Mesenteric fat pad (tissue), 1 donor: ENCODE data around the gene PEF1. TPM values are rescaled to one million over a fixed set of nuclear protein-coding genes. Genes with fewer than 3 reads are reported as not detected.

Experiments used
- DNase-seq: peaks from one replicate; pipeline ENCODE4 v3.0.0-alpha.2; 2020; ENCODE audit warnings: low spot score
- total RNA-seq: library from RNA; stranded (reverse); fragmentation: NEBNext Ultra II Directional; extraction: Animal tissue kit (Norgen Biotek cat#: 25700); gene quantifications from one replicate; pipeline ENCODE4 v1.2.1, GENCODE V29; 2021
- donor health status: DM: yes; HTN: yes; CAD: no.

Gene PEF1
- total RNA-seq, 1 donor from 2014 or later: 47.9 TPM

DNA sequence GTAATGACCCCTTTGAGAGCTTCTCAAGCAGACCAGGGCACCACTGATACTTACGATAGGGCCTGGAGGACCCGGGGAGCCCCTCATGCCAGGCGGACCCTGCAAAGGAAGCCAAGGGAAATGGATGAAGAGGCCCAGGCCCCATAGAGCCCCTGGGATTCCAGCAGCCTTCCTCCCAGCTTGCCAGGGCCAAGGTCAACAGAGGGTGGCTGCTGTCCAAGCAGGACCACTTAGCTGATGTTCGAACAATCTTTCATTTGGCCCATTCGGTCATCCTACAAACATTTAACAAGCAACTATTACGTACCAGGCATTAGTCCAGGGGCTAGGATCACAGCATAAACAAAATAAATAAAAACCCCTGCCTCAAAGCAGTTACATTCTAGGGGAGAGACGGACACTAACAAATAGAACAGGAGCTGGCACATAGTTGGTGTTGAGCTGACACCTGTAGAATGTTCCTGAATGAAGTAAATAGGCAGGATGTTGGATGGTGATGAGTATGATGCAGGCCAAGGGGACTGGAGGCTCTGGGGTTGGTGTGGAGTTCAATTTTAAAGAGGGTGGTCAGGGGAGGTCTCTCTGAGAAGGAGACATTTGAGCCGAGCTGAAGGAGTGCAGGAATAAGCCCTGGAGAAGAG lies 27.0 kb upstream of the PEF1 start:
- no peak for DNase-seq

GRCh38 chr1:31671147-31671546 lies 26.5 kb upstream of the PEF1 start:
- DNase-seq: no peak

- no peak for DNase-seq
Measured at GRCh38 chr1:31670593-31670964, 25.9 kb upstream of the PEF1 start.

GRCh38 chr1:31669786-31670592 lies 25.3 kb upstream of the PEF1 start:
- no peak for DNase-seq

GRCh38 chr1:31669433-31669785 lies 24.7 kb upstream of the PEF1 start:
- no peak for DNase-seq

DNA sequence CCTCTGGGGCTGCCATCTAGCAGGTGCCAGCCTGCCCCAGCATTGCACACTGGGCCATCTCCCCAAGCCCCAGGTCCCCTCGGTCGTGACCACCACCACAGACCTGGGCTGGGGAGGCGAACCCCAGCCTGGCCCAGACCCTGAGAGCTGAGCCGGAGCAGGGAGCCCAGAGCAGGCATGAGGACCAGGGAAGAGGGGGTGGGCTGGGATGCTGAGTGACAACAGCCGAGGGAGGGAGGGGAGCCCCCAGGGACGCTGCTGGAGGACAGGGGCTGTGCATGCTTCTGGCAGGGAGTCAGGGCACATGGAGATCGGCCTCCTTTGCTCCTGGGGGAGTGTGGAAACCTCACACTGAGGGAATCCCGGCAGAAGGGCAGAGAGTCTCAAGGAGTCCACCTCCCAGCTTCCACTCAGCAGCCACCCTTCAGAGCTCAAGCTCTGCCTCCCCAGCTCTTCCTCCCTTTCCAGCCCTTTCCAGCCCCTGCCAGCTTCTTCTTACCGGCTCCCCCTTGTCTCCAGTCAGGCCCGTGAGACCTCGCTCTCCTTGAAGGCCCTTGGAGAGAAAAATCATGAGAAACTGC lies 23.7 kb upstream of the PEF1 start:
- no peak for DNase-seq

DNA sequence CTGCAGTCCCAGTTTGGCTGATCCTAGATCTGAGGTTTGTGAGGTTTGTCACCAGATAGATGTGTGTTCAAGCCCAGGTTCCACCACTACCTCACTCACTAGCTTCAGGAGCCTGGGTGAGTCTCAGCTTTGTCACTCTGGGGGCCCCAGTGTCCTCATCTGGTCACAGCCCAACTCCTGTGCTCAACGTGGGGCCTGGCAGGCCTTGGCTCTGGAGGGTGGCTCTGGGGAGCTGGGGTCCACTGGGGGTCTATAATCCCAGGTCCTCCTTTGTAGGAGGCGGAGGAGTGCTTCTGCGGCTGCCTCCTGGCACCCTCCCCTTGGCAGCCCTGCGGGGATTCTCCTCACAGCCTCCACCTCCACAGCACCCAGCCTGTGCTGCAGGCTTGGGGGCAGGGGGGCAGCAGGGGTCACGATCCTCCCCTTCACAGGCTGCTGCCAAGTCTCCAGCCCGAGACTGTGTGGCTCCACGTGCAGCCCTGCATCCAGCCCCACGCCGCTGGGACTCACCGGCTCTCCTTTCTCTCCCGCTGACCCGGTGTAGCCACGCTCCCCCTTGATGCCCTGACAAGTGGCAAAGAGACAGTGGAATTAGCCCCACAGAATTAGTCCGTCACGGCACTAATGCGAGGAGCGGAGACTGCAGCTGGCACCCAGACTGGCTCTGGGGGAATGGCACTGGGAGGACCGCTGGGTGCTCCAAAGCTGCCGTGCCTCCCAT lies 22.5 kb upstream of the PEF1 start:
- no peak for DNase-seq

DNA sequence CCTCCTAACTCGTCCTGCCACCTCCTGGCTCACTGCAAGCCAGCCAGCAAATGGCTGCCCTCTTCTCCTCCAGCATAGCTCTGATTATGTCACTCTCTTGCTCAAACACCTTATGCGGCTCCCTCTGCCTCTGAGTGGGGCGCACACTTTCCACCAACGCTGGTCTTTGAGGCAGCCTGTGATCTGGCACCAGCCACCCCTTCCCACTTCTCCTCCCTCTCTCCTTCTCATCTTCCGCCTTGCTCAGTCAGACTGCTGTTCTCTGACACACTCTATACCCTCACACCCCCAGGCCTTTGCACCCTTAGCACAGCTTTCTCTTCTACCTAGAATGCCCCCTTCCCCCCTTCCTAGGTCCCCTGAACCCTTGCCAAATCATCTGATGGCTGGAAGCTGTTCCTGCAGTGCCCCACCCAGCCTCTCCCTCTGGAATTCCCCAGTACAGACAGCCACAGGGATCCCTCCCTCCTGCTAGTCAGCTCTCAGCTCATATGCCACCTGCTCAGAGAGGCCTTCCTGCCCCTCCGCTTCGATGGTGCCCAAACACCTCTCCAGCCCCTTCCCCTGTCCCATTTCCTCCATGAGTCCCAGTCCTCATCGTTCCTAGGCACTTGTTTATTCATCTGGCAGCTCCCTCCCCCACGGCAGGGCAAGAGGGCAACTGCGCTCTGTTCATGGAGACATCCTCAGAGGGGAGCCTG lies 21.7 kb upstream of the PEF1 start:
- no peak for DNase-seq

GRCh38 chr1:31665234-31665878 lies 20.7 kb upstream of the PEF1 start:
- no peak for DNase-seq

DNA sequence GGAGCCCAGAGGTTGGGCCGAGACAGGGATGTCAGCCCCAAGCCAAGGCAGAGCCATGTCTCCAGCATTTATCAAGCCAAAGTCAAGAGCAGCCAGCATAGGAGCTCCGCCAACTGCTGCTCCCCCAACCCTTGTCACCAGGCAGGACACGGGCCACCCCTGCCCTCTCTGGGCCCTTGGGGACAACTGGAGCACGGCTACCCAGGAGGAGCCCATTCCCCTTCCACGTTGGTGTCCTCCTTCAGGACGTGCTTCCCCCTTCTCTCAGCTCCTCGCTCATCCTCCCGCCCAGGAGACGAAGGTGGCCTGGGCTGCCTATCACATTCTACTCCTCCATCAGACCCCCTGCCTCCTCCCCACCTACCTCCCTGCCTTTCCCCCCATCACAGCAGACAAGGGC lies 19.9 kb upstream of the PEF1 start:
- DNase-seq: no peak

DNA sequence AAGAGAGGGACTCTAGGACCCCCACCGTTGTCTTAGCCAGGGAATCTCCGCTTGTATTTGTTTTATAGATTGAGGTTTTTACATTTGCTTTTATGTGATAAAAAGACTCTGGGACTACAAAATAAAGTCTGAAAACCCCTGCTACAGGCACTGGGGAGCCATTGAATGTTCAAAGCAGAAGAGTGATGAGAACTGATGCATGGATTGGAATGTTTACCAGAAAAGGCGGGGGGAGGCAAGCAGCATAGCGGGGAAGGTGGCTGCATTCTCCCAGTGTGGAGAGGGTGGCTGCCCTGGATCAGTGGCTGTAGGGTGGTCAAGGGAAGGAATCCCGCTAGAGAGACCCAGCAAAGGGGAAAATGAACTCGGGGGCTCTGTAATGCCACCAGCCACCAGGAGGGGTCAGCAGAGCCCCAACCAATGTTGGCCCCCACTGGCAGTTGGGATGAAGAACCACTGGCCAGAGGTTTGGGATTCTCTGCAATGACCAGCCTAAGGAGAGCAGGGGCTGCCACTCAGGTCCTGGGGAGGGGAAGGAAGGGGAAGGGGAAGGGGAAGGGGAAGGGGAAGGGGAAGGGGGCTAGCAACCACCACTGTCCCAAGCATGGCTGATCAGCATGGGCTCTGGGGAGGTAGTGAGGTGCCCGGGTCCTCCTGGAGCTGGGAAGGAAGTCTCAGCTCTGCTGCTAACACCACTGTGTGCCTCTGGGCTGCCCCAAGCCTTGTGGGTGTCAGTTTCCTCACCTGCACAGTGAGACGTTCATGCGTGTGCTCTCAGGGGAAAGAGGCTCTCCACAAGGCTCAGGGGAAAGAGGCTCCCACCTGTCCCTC lies 19.2 kb upstream of the PEF1 start:
- no peak for DNase-seq

DNA sequence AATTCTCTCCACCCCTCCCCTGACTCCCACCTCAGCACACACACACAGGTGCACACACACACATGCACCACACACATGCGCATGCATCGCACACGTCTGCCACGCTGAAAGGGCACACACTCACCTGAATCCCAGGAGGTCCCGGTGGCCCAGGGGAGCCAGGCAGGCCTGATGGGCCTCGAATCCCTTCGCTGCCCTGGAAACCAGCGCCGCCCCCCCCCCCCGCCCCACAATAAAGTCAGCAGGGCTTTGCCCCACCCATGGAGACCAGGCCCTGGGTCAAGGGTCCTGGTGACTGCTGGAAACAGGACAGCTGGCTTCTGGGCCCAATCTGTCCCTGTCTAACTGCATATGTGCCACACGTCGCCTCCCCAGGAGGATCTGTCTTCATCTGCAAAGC lies 17.8 kb upstream of the PEF1 start:
- no peak for DNase-seq

- DNase-seq: no peak
Measured at GRCh38 chr1:31661856-31662255, 17.2 kb upstream of the PEF1 start.

- no peak for DNase-seq
Measured at GRCh38 chr1:31660871-31661455, 16.3 kb upstream of the PEF1 start.

DNA sequence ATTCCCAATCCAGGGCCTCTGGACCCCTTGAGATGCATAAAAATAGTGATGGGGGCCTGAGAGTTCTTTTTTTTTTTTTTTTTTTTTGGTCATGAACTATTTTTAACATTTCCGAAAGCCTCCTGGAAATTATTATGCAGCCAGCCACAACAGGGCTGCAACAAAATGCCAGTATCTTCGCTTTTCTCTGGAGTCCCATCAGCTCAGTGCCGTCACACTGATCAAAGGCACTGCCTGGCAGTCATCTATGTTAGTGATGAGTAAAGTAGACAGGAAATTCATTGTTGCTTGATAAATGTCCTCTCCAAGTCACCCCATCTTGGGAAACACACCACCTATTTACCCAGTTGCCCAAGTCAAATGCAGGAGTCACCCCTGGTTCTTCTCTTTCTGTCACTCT lies 15.2 kb upstream of the PEF1 start:
- DNase-seq: no peak

DNA sequence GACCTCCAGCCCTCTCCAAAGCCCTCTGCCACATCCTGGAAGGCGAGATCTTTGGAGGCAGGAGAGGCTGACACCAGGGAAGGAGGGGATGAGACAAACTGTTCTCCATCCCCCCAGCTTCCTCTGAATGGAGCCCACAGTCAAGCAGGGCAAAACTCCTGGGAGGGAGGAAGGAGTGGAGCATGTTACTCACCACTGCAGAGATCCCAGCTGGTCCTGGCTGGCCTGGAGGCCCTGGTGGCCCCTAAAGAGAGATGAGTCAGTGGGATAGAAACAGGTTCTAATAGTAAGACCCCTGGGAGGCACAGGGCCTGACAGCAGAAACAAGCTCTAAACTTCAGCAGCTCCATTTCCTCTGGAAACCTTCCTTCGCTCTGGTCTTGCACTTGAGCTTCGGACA lies 14.0 kb upstream of the PEF1 start:
- no peak for DNase-seq

GRCh38 chr1:31657972-31658510 lies 13.4 kb upstream of the PEF1 start:
- DNase-seq: no peak

DNA sequence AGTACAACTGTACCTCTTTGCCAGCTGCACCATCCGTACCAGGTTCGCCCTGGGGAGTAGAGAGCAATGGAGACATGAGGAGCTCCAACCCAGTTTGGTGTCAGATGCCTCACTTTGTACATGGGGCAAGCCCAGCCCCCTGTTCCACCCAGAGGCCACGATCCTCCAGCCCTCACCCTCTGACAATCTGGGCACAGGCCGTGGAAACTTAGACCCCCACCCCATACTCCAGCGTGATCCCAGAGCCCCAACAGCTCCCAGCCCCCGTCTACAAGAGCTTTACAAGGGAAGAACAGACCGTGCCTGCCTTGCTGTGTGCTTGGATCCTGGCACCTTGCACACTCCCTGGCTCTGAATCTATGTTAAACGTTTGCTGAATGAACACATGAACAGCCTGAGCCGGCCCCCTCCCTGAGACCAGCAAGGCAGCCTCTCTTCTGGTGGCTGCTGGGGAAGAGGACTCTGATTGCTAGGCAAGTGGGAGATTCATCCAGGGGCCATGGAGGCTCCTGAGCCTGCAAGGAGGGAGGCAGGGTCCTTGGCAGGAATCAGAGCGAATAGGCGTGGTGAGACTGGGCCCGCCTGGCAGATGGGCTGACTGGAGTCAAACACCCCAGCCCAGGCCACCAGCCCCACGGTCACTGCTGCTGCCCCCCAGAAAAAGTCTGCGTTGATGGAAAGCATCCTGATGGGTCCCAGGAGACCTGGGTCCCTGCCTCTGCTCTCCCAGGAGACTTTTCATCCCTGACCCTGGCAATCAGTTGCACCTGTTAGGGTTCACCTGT lies 12.5 kb upstream of the PEF1 start:
- DNase-seq: no peak

DNA sequence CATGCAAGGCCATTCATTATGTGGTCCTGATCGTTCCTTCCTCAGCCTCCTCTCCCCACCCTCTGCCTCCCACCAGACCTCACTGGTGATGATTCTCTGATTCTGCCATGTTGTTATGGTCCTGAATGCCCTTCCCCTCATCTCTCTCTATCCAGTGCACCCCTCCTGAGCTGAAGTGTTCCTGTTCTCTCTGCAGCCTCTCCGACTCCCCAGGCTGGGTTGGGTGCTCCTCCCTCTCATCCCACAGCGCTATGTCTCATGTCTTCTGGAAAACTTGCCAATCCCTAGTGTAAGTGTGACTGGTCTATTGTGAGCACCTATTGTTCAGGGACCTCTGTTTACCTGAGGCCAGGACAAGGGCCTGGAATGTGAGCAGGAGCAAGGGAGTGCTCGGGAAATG lies 11.1 kb upstream of the PEF1 start:
- no peak for DNase-seq
